GM12892 (cell line): Measurements from ENCODE around the gene C6orf136.

Experiments used
- DNase-seq: peaks from one replicate; pipeline ENCODE4 v3.0.0; 2011; ENCODE audit not compliant: insufficient read length
- FAIRE-seq: peaks from 2 replicates; lab custom pipeline; 2011; peaks lifted over from hg19 to GRCh38; lab: Jason Lieb, UNC
- POLR2A ChIP-seq: IDR thresholded peaks from 2 replicates; pipeline ENCODE4 v1.6.1; 2011; ENCODE audit warnings: low read depth, low read length, control low read depth
- POLR2AphosphoS5 ChIP-seq: IDR thresholded peaks from 2 replicates; pipeline ENCODE4 v1.6.1; 2011; ENCODE audit warnings: low read depth, low read length, control low read depth
- TAF1 ChIP-seq: IDR thresholded peaks from 2 replicates; pipeline ENCODE4 v1.6.1; 2011; ENCODE audit warnings: low read depth, mild to moderate bottlenecking, control low read depth, low read length, borderline replicate concordance

The C6orf136 gene

GRCh38 chr6:30672445-30673253 lies 25.7 kb downstream of the C6orf136 start, which contains the start of gene DHX16:
DHX16 (minus strand) TSS chr6:30673006; CDS start chr6:30672841, 165 bp downstream.
- FAIRE-seq = peak; percentile 92
- DNase-seq = peak; percentile 83
- peak; percentile 70; the same call in 1 of the 2 replicates for TF ChIP-seq POLR2A
- 0 out of 2 replicates have a peak, but pooled peaks have one; percentile 11 for TF ChIP-seq TAF1
- peak; percentile 38; the same call in 1 of the 2 replicates for TF ChIP-seq POLR2AphosphoS5

- DNase-seq = no peak
- no peak for FAIRE-seq
- TF ChIP-seq TAF1 = no peak
- no peak for TF ChIP-seq POLR2AphosphoS5
- TF ChIP-seq POLR2A = no peak
These were observed 29.8 kb downstream of the C6orf136 start for GRCh38 chr6:30676660-30677285.

GRCh38 chr6:30678964-30679726 lies 32.2 kb downstream of the C6orf136 start:
- TF ChIP-seq POLR2AphosphoS5 (no peak), TAF1 (no peak), POLR2A (no peak)
- peak; percentile 81 for DNase-seq
- peak; percentile 87 for FAIRE-seq

- FAIRE-seq = no peak
- no peak for TF ChIP-seq POLR2AphosphoS5
- no peak for TF ChIP-seq TAF1
- no peak for TF ChIP-seq POLR2A
- DNase-seq = no peak
These were observed 33.0 kb downstream of the C6orf136 start for GRCh38 chr6:30679765-30680535.

- FAIRE-seq (no peak), DNase-seq (no peak)
- TF ChIP-seq POLR2AphosphoS5 = no peak
- no peak for TF ChIP-seq TAF1
- no peak for TF ChIP-seq POLR2A
These were observed 34.8 kb downstream of the C6orf136 start for GRCh38 chr6:30681766-30682142.

- FAIRE-seq (peak; percentile 88), DNase-seq (peak; percentile 87)
- peak; percentile 75 for TF ChIP-seq POLR2AphosphoS5
- peak; percentile 68 for TF ChIP-seq POLR2A
- peak; percentile 42; the same call in 1 of the 2 replicates for TF ChIP-seq TAF1
These were observed 35.5 kb downstream of the C6orf136 start for GRCh38 chr6:30682143-30683117.

GRCh38 chr6:30683183-30683979 lies 36.4 kb downstream of the C6orf136 start:
- DNase-seq (no peak), FAIRE-seq (no peak)
- TF ChIP-seq POLR2A = no peak
- no peak for TF ChIP-seq TAF1
- TF ChIP-seq POLR2AphosphoS5 = no peak

DNA sequence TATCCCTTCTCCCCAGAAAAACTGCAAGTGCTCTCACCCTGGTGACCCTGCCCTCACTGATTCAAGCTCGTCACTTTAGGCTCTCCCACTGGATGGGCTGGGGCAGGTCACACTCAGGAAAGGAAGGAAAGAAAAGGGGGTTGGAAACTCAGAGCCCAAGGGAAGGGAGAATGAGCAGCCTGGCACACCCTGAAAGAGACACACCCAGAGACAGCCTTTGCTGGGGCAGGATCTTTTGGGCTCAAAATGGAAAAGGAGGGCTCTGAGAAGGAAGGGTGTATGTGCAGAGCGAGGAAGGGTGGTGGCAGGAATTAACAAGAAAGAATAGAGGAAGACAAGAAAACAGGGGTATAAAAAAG lies 37.0 kb downstream of the C6orf136 start:
- FAIRE-seq (no peak), DNase-seq (no peak)

DNA sequence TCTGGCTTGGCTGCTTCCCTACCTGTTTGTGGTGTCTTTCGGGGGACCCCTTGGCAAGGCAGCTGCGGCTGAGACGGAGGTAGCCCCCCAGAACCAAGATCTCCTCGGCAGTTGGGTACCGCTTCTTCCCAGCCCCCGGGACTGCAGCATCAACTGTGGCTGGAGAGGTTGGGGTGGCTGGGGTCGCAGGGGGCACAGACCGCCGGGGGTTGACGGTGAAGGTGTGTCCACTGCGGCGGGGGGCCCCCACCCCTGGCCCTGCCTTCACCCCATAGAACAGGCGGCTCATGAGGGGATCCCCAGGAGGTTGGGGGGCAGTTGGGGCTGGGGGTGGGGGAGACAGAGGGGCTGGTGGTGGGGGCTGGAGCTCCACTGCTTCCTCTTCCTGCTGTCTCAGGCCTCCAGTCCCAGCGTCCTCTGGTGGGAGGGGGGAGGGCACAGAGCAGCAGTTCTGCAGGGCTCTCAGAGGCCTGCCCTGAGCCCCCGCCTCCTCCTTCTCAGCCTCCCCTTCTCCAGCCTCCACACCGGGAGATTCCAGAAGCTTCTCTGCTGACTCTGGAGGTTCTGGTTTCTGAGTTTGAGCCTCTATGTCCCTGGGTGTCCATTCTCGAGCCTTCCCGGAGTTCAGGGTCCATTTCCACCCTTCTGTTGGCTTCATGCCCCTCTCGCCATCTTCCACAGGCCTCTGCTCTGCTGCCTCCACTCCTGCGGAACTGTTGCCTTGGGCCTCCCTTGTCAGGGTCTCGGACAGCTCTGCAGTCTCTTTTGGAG lies 37.6 kb downstream of the C6orf136 start:
- no peak for DNase-seq
- TF ChIP-seq POLR2A = no peak; the same call in 1 of the 2 replicates
- TF ChIP-seq POLR2AphosphoS5 = 0 out of 2 replicates have a peak, but pooled peaks have one; percentile 23
- no peak for FAIRE-seq

More for the DNA sequence above, 37.0 kb downstream of the C6orf136 start:
- TF ChIP-seq TAF1 (no peak), POLR2AphosphoS5 (no peak), POLR2A (no peak)
